CD4-positive, alpha-beta T cell treated with Interleukin-12 subunit alpha and Interleukin-12 subunit beta, for 1 hour (primary cell): ENCODE results near the gene B3GAT3.
A peak's percentile ranks its signal among the peaks of the same experiment; 100 is the strongest.
"Not testable (repeated sequence)": the region's sequence is repeated elsewhere in the genome, so short reads cannot be mapped to it uniquely, and the experiment has no call there.

Source experiments
- DNase-seq: peaks from one replicate; pipeline ENCODE4 v3.0.0-alpha.2; 2020

B3GAT3 gene

DNA sequence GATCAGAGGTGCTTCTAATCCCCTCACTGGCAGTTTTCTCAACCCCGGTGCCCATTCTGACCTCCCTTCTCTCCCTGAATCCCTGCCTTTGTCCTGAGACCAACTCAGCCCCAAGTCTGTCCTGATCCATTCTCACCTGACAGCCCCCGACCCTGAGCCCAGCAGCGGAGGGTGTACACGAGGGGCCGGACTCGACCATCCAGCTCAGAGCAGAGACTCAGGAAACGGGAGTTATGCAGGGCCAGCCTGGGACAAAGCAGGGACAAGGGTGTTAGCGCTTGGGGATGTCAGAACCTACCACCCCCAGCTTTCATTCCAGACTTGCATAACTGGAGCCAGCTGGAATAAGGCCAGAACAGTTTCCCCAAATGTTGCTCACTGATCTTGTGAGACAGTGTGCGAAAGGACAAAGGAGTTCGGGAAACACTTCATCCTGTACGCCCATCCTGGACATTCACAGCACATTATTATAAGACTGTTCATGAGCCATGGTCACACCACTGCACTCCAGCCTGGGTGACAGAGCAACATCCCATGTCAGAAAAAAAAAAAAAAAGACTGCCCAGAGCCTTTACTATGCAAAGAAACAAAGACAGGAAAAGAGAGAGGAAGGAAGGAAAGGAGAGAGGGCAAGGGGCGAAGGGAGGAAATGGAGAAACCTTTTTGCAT lies 44.6 kb downstream of the B3GAT3 start:
- no peak for DNase-seq

- DNase-seq: no peak
Observed at GRCh38 chr11:62575837-62576236, 45.9 kb downstream of the B3GAT3 start.

GRCh38 chr11:62575156-62575555 lies 46.6 kb downstream of the B3GAT3 start:
- no peak for DNase-seq

DNA sequence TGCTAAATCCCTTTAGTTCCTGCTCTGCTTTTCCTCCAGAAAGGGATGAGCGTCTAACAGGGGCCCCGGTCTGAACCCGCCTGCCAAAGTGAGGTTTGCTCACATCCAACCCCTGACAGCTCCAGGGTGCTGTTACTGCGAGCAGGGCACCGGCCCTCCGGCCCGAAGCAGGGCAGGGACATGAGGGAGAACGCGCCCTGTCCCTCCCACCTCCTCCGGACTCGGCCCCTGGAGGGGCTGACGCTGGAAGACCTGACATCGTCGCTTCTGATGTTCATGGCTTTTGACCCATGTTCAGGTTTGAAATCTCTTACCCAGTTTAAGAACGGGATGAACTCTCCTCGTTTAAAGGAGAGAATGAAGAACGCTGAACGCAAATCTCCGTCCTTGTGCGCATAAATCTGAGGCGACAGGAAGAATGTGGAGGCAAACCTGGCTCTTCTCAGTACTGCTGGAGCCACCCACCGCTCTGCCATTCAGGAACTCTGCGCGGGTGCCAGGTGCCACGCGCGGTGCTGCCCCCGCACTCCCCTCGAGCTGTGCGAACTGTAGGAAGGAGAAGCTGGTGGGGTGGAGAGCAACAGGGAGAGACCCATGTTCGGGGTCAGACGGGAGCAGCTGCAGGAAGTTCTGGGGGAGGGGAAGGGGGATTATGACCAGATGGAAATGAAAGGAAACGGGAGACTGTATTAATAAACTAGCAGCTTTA lies 47.3 kb downstream of the B3GAT3 start:
- DNase-seq: no peak

DNA sequence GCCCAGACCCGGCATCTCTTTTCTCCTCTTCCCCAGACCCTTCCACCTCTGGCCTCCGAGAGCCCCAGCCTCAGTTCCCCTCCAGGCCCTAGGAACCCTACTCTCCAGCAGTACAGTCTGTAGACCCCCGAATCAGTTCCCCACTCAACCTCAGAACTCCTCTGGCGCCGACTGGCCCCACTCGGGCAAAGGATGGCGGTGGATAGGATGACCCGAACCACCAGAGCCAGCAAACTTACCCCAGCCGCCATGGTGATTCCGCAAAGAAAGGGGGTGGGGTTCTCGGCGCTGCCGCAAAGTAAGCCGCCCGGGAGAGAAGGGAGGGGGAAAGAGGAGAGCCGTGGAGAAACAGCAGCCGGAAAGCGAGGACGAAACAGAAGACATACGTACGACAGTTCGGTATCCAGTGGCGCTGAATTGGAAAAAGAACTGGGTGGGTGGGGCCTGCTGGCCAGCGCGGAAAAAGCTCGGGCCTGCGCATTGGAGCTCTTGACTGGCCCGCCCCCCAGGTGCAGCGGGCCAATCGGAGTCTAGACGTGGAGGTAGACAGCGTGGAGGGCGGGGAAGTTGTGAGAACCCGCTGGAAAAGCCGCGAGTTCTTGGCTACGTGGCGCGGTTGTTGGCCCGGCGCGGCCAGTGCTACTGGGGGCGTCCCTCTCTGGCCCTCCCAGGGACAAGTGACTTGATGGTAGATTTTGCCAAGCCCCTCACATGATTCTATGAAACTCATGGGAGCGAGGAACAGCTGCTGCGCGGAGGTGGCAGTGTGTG lies 48.0 kb downstream of the B3GAT3 start, which contains the start of gene EEF1G:
EEF1G (minus strand) TSS at position 300 of the 771 bp plus-strand sequence; CDS start at position 251, 49 bp downstream.
- DNase-seq: peak; percentile 99

DNA sequence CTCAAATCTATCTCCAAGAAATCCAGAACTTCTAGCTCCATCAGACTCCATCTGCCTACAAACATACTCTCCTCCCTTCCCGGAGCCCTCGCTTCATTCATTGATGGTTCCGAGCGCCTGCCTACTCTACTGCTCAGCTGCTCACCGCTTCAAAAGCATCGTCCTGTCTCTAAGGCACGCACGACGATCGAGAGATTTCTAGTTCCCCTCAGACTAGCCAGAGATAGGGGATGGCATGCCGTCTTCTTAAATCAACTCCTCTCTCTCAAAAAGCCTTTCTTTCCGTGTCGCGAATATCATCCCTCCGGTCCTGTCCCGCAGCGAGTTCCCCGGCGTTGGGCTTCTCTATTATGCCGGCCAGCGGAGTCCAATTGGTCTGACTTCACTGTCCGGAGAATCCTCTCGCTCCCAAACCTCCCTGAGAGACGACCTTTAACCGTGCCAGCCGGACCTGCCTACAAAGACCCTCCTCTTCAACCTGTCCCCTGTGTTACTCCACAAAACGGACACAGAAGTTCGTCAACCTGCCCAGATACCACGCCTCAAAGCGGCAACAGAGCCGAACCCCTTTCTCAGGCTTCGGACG lies 48.7 kb downstream of the B3GAT3 start:
- peak; percentile 38 for DNase-seq

DNA sequence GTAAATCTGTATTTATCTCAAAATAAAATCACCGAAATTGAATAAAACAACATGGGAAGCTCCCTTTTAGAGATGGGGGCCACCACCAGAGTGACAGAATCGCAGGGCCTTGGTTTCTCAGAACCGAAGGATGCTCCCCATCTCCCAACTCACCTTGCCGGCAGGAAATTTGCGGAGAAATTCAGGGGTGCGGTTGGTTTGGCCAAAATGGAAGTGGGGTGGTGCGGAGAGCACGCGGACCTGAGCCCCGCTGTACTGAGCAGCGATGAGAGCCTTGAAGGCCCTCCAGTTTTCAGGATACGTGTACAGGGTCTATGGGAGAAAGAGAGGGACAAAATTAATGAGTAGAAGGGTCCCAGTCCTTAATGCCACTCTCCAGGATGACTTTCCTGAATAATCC lies 49.4 kb downstream of the B3GAT3 start:
- no peak for DNase-seq

DNA sequence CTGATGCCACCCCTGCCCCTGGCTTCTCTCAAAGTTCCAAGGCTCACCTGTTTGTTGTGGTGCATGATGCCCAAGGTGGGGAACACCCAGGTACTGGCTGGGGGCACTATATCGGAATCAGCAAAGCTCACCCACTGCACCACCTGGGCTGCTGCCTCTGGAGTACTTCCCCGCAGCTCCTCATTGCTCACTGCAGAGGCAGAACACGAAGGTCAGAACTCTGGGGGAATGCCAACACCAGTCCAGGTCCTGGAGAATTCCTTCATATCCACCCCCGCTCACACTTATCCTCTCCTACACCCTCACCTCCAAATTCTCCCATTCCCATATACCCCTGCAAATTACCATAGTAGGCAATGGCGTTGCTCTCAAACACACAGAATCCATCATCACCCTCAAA lies 50.3 kb downstream of the B3GAT3 start:
- not testable (repeated sequence) for DNase-seq

DNA sequence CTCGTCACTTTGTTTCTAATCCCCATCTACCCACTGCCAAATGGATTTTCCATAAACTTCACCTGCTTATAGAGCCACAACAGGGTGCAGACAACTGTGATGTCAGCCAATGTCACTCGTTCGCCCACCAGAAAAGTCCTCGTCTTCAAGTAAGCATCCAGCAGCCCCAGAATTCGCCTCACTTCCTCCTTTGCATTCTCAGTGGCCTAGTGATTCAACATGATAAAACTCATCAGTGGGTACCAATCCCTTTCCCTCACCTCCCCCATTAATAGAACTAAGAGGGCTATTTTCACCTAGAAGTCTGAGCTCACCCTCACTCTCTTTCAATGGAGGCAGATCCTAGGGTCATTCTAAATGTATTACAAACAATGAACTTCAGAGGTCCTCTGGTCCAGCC lies 50.9 kb downstream of the B3GAT3 start:
- not testable (repeated sequence) for DNase-seq

- no peak for DNase-seq
Observed at GRCh38 chr11:62569611-62570010, 52.2 kb downstream of the B3GAT3 start.

DNA sequence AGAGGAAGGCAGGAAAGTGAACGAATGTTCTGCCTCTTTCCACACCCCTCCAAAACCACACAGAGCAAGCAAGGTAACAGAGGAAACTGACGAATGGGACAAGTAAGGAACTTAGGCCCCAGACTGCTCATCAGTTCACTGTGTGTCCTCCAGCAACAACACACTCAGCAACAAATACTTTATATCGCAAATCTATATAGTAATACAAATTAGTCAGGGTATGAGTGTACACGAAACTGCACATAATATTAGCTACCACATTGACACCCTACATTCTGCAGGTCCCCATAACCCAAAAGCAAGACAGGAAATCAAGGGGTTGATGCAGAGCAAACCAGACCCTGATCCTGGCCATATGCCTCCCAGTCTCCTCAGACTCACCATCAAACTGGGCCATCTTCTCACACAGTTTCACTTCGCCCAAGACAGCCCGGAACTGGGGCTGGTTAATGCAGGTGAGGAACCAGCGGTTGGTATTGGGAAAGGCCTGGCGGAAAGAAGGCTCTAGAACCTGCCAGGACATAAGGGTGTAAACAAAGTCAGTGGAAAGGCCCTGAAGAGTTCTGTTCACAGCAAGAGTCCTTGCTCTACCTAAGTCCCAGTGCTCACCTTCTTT lies 54.7 kb downstream of the B3GAT3 start:
- no peak for DNase-seq

DNA sequence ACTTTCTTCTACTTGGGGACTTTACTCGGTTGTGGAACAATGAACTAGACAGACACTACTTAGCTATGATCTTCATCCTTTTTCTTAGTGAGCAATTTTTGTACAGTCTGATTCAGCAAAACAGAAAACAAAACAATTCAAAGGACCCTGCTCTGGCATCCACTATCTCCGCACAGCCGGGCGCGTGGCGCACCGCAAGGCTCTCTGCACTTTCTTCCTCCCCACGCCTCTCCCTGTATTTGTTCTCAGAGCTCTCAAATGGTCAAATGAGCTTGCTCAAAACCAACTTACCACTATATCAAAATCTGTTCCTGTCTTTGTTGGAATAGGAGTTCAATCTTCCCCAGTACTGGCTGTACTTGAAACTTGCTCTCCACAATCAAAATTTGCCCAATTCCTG lies 55.5 kb downstream of the B3GAT3 start:
- no peak for DNase-seq
